Measurements from ENCODE around the gene CACNB4.

Gene CACNB4

GRCh38 chr2:151786483-151786882, 312.4 kb downstream of the CACNB4 start:
- H3K27me3 ChIP-seq (ENCODE audit: insufficient read depth, poor library complexity, severe bottlenecking), result no peaks in the 10 kb centered on the region
- TF ChIP-seq REST (IDR thresholded peaks at IDR 0.05; ENCODE audit: insufficient replicate concordance, low read depth) (no peak), POLR2AphosphoS5 (IDR thresholded peaks at IDR 0.05; ENCODE audit: low read depth) (no peak), SPI1 (IDR thresholded peaks at IDR 0.05; ENCODE audit: borderline replicate concordance, low read depth) (no peak), CTCF (IDR thresholded peaks at IDR 0.05; ENCODE audit: insufficient read depth, low read length) (no peak), GABPA (IDR thresholded peaks at IDR 0.05; ENCODE audit: low read depth) (no peak)
- no peak overlapping the region for H3K27ac ChIP-seq (replicated peaks)
- no peak overlapping the region for H3K4me3 ChIP-seq (replicated peaks; ENCODE audit: insufficient read depth, low read length)
- no peak for DNase-seq (ENCODE audit: low read depth in 1 of 2, low spot score in 1 of 2)

GRCh38 chr2:151786077-151786476, 312.8 kb downstream of the CACNB4 start:
- Histone ChIP-seq H3K4me3 (replicated peaks; ENCODE audit: insufficient read depth, low read length) (no peak overlapping the region), H3K27me3 (ENCODE audit: insufficient read depth, poor library complexity, severe bottlenecking) (no peaks in the 10 kb centered on the region), H3K27ac (replicated peaks) (no peak overlapping the region)
- no peak for DNase-seq (ENCODE audit: low read depth in 1 of 2, low spot score in 1 of 2)
- TF ChIP-seq POLR2AphosphoS5 (IDR thresholded peaks at IDR 0.05; ENCODE audit: low read depth), result no peak
- no peak for TF ChIP-seq REST (IDR thresholded peaks at IDR 0.05; ENCODE audit: insufficient replicate concordance, low read depth)
- TF ChIP-seq SPI1 (IDR thresholded peaks at IDR 0.05; ENCODE audit: borderline replicate concordance, low read depth), result no peak
- no peak for TF ChIP-seq CTCF (IDR thresholded peaks at IDR 0.05; ENCODE audit: insufficient read depth, low read length)
- TF ChIP-seq GABPA (IDR thresholded peaks at IDR 0.05; ENCODE audit: low read depth), result no peak

GRCh38 chr2:151783133-151783520, 315.7 kb downstream of the CACNB4 start:
- TF ChIP-seq POLR2AphosphoS5 (IDR thresholded peaks at IDR 0.05; ENCODE audit: low read depth) (no peak), SPI1 (IDR thresholded peaks at IDR 0.05; ENCODE audit: borderline replicate concordance, low read depth) (no peak), REST (IDR thresholded peaks at IDR 0.05; ENCODE audit: insufficient replicate concordance, low read depth) (no peak), GABPA (IDR thresholded peaks at IDR 0.05; ENCODE audit: low read depth) (no peak), CTCF (IDR thresholded peaks at IDR 0.05; ENCODE audit: insufficient read depth, low read length) (no peak)
- no peaks in the 10 kb centered on the region for H3K27me3 ChIP-seq (ENCODE audit: insufficient read depth, poor library complexity, severe bottlenecking)
- no peak overlapping the region; the same call in 1 of the 2 replicates for H3K27ac ChIP-seq (replicated peaks)
- DNase-seq (ENCODE audit: low read depth in 1 of 2, low spot score in 1 of 2), result no peak
- H3K4me3 ChIP-seq (replicated peaks; ENCODE audit: insufficient read depth, low read length), result no peak overlapping the region
